Activated naive CD8-positive, alpha-beta T cell treated with anti-CD3 and anti-CD28 coated beads, Interleukin-2, amount 10 ng/mL, durations not matched to agents 7 days and 5 days (primary cell): ENCODE measurements around the gene NUP160. TPM values are rescaled to one million over a fixed set of nuclear protein-coding genes. Genes with fewer than 3 reads are reported as not detected.
"Not testable (repeated sequence)": the region's sequence is repeated elsewhere in the genome, so short reads cannot be mapped to it uniquely, and the experiment has no call there.

Experiments
- ATAC-seq: fragments of 150-1000 bp; cut with Tn5 transposase; one replicate; pipeline ENCODE4 v1.10.0; 2021; ENCODE audit warnings: low read depth, moderate library complexity
- POLR2A ChIA-PET: fragments of 350-600 bp; sonication (Branson Sonifier 250); formaldehyde crosslinking; loops from one replicate; lab custom pipeline; 2021; ENCODE audit warnings: antibody characterized with exemption; lab: Charles Lee
- DNase-seq: peaks from one replicate; pipeline ENCODE4 v3.0.0; 2021
- H3K27ac Mint-ChIP-seq: one replicate; pipeline ENCODE4 v1.8.0; 2022; ENCODE audit warnings: mild to moderate bottlenecking, mixed read lengths
- H3K27me3 Mint-ChIP-seq: one replicate; pipeline ENCODE4 v1.8.0; 2022; ENCODE audit warnings: mild to moderate bottlenecking, moderate library complexity, mixed read lengths
- H3K36me3 Mint-ChIP-seq: one replicate; pipeline ENCODE4 v1.8.0; 2021; ENCODE audit warnings: mild to moderate bottlenecking, mixed read lengths
- H3K4me1 Mint-ChIP-seq: one replicate; pipeline ENCODE4 v1.8.0; 2021; ENCODE audit warnings: mixed read lengths
- H3K4me3 Mint-ChIP-seq: one replicate; pipeline ENCODE4 v1.8.0; 2022; ENCODE audit warnings: mild to moderate bottlenecking, moderate library complexity, mixed read lengths
- H3K9me3 Mint-ChIP-seq: one replicate; pipeline ENCODE4 v1.8.0; 2021; ENCODE audit warnings: mixed read lengths
- total RNA-seq, 2 experiments: library from RNA; stranded (reverse); gene quantifications; one replicate each; pipeline ENCODE4 v1.2.3, GENCODE V29; 2021

NUP160 gene
- total RNA-seq, 2 experiments from 2014 or later = 56.7 to 57.0 TPM

DNA sequence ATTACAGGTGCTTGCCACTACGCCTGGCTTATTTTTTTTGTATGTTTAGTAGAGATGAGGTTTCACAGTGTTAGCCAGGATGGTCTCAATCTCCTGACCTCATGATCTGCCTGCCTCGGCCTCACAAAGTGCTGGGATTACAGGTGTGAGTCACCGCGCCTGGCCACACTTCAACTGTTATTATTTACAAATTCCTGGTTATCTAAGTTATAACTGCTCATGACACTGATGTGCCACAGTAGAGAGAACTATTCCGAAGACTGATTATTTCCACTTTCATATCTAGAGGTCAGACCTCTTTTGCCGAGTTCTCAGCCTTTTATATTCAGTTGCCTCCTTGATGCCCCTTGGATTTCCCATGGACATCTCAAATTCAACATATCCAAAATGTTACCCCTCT is 3.9 kb upstream of the NUP160 start:
- H3K27me3 Mint-ChIP-seq = no peaks in the 10 kb centered on the region
- H3K36me3 Mint-ChIP-seq = peaks cover 2% of the 10 kb centered on the region
- POLR2A ChIA-PET = interaction anchor here (3.1 kb wide), 1 partner anchor 137 kb away, joined by 8 read pairs; the partner anchor contains the start of gene AGBL2
- H3K27ac Mint-ChIP-seq = no peak overlapping the region
- DNase-seq (no peak), ATAC-seq (no peak)
- H3K4me1 Mint-ChIP-seq = peaks cover 25% of the 10 kb centered on the region
- H3K4me3 Mint-ChIP-seq = no peak overlapping the region
- no peaks in the 10 kb centered on the region for H3K9me3 Mint-ChIP-seq

DNA sequence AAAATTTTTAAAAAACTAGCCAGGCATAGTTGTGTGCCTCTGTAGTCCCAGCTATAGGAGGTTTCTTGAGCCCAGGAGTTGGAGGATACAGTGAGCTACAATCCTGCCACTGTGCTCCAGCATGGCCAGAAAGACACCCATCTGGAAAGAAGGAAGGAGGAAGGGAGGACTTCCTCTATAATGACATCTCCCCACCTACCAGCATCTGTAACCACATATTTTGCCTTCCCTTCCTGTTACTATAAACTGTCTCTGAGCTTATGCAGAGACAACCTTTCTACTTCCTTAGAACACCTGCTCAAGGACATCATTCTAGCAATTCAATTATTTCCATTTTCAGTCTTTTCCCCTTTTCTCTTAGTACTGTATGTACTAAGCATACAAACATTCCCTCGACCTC is 2.2 kb upstream of the NUP160 start:
- POLR2A ChIA-PET = interaction anchor here (0.6 to 3.1 kb wide), 6 partner anchors 9 to 441 kb away, joined by 3 to 8 read pairs (median 4); partner anchors contain the start of gene AGBL2
- peak overlapping the region; percentile 78 for H3K27ac Mint-ChIP-seq
- H3K27me3 Mint-ChIP-seq = no peaks in the 10 kb centered on the region
- H3K4me1 Mint-ChIP-seq = peaks cover 35% of the 10 kb centered on the region
- no peak for DNase-seq
- peak; percentile 16 for ATAC-seq
- H3K9me3 Mint-ChIP-seq = no peaks in the 10 kb centered on the region
- H3K4me3 Mint-ChIP-seq = peak overlapping the region; percentile 50
- peaks cover 12% of the 10 kb centered on the region for H3K36me3 Mint-ChIP-seq

DNA sequence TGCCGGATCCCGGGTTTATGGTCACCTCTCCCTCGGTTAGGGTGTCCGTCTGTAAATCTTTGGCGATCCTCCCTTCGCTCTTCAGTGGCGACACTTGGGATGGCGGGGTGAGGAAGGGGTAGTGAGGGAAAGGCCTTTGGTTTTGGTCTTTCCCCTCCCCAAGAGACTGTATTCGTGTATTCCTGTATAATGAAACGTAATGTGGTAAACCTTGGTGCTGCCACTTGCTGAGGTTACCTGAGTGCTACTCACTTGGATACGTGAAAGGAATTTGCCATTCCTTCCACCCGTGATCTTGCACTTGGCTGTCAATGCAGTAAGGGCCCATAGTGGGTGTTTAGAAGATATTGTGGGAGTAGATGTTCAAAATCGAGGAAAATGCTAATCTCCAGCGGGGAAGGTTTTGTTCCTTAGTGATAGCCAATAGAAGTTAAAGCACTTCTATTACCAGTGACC is 578 bp upstream of the NUP160 start:
- Mint-ChIP-seq H3K4me3 (peak overlapping the region; percentile 95), H3K36me3 (peaks cover 14% of the 10 kb centered on the region), H3K9me3 (no peaks in the 10 kb centered on the region), H3K27me3 (no peaks in the 10 kb centered on the region), H3K27ac (peak overlapping the region; percentile 97), H3K4me1 (peaks cover 36% of the 10 kb centered on the region)
- DNase-seq (no peak), ATAC-seq (no peak)
- POLR2A ChIA-PET = interaction anchor here (0.7 to 3.1 kb wide), 10 partner anchors 10 to 634 kb away, joined by 3 to 12 read pairs (median 5); partner anchors contain the start of genes AGBL2, DDB2 and FNBP4

DNA sequence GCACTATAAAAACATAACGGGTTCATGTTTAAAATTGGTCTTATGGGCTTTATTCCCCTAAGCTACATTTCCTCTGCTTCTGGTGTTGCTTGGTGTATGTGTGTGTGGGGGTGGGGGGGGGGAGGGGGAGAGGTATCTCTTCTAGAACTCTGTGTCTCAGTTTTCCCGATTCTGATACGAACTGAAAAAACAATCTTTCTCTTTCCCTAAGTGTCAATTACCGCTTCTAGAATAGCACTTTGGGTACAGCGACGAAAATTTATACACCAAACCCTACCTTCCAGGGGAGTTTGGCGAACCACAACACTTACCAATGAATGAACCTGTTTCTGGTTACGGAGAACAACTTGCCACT is 636 bp downstream of the NUP160 start:
- peak overlapping the region; percentile 97 for H3K27ac Mint-ChIP-seq

DNA sequence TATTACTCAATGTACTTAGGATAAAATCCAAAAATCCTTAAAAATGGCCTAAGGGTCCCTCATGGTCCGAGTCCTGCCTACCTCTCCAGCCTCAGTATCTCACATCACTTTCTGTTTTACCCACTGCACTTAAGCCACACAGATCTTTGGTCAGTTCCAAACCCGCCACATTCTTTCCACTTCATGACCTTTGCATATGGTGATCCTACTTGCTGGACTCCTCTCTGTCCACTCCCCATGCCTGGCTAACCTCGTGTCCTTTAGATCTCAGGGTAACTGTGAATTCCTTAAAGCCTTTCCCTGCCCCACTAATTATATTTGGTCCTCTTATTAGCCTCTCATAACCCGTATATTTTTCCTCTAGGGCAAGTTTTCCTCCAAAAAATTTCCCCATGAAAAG is 1.2 kb downstream of the NUP160 start:
- H3K4me1 Mint-ChIP-seq = peaks cover 36% of the 10 kb centered on the region
- H3K27me3 Mint-ChIP-seq = no peaks in the 10 kb centered on the region
- DNase-seq (no peak), ATAC-seq (no peak)
- peak overlapping the region; percentile 95 for H3K4me3 Mint-ChIP-seq
- POLR2A ChIA-PET = interaction anchor here (1.4 to 1.9 kb wide), 4 partner anchors 11 to 295 kb away, joined by 4 to 12 read pairs (median 6); partner anchors contain the start of genes AGBL2 and FNBP4
- peaks cover 14% of the 10 kb centered on the region for H3K36me3 Mint-ChIP-seq
- no peaks in the 10 kb centered on the region for H3K9me3 Mint-ChIP-seq
- H3K27ac Mint-ChIP-seq = peak overlapping the region; percentile 97

More for the DNA sequence above, 636 bp downstream of the NUP160 start:
- ATAC-seq = no peak
- H3K27me3 Mint-ChIP-seq = no peaks in the 10 kb centered on the region
- POLR2A ChIA-PET = interaction anchor here (0.9 to 1.9 kb wide), 11 partner anchors 11 to 632 kb away, joined by 3 to 12 read pairs (median 4); partner anchors contain the start of genes AGBL2, DDB2 and FNBP4
- H3K4me3 Mint-ChIP-seq = peak overlapping the region; percentile 95
- H3K9me3 Mint-ChIP-seq = no peaks in the 10 kb centered on the region
- DNase-seq = no peak
- H3K4me1 Mint-ChIP-seq = peaks cover 36% of the 10 kb centered on the region
- H3K36me3 Mint-ChIP-seq = peaks cover 14% of the 10 kb centered on the region

DNA sequence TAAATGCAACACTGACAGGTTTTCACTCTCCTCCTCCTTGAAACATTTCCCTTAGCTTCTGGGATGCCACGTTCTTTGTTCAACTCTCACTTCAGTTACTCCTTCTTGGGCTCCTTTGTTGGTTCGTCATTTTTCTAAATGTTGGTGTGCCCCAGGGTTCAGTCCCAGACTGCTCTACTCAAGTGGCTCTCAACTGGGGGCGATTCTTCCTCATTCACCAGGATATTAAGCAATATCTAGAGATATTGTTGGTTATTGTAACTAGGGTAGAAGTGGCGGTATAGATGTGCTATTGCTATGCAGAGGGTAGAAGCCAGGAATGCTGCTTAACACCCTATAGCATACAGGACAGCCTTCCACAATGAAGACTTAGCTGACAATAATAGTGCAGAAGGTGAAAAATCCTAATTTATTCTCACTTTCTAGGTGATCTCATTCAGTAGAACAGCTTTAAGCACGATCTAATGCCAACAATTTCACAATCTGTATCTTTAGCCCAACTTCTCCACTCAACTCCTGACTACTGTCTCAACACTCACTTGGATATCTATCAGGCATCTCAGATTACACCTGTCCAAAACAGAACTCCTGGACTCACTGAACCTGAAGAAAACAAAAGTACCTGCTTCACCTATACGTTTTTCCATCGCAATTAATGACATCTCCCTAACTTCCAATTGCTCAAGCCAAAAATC is 4.6 kb downstream of the NUP160 start:
- ATAC-seq = no peak
- peaks cover 18% of the 10 kb centered on the region for H3K36me3 Mint-ChIP-seq
- POLR2A ChIA-PET = interaction anchor here (1.1 kb wide), 1 partner anchor 10 kb away, joined by 4 read pairs; no protein-coding TSS in a partner anchor
- H3K4me1 Mint-ChIP-seq = peaks cover 14% of the 10 kb centered on the region
- no peak overlapping the region for H3K4me3 Mint-ChIP-seq
- H3K27ac Mint-ChIP-seq = no peak overlapping the region
- H3K27me3 Mint-ChIP-seq = no peaks in the 10 kb centered on the region
- DNase-seq = no peak
- H3K9me3 Mint-ChIP-seq = no peaks in the 10 kb centered on the region

DNA sequence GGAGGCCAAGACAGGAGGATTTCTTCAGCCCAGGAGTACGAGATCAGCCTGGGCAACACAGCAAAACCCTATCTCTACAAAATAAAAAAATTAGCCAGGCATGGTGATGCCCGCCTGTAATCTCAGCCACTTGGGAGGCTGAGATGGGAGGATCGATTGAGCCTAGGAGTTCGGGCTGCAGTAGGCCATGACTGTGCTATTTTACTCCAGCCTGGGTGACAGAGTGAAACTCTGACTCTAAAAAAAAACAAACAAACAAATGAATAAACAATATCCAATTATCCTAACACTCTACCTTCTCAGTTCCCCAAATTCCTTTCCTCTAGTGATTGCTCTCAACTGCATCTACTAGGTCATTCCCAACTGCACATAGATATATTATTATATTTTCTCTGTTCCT is 5.4 kb downstream of the NUP160 start:
- Mint-ChIP-seq H3K9me3 (no peaks in the 10 kb centered on the region), H3K27ac (no peak overlapping the region), H3K4me1 (peaks cover 18% of the 10 kb centered on the region), H3K4me3 (no peak overlapping the region), H3K27me3 (no peaks in the 10 kb centered on the region), H3K36me3 (peaks cover 23% of the 10 kb centered on the region)
- no peak for ATAC-seq
- no peak for DNase-seq
- POLR2A ChIA-PET = no interaction called here

DNA sequence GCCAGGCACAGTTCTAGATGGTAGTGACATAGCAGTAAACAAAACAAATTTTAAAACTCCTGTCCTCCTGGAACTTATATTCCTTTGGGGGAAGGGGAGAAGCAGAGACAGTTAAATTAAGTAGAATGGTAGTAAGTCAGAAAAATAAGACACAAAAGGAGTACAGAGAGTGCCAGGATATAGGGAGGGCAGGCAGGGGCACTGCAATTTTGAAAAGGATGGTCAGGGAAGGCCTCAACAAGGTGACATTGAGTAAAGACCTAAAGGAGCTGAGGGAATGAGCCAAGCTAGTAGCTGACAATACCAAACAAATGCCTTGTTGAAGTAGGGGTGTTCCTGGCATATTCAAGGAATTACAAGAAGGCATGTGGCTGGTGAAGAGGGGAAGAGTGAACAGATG is 10.2 kb downstream of the NUP160 start:
- no peak overlapping the region for H3K27ac Mint-ChIP-seq
- POLR2A ChIA-PET = no interaction called here
- no peaks in the 10 kb centered on the region for H3K27me3 Mint-ChIP-seq
- peaks cover 3% of the 10 kb centered on the region for H3K4me1 Mint-ChIP-seq
- DNase-seq = no peak
- H3K4me3 Mint-ChIP-seq = no peak overlapping the region
- H3K36me3 Mint-ChIP-seq = peaks cover 25% of the 10 kb centered on the region
- no peak for ATAC-seq
- no peaks in the 10 kb centered on the region for H3K9me3 Mint-ChIP-seq

DNA sequence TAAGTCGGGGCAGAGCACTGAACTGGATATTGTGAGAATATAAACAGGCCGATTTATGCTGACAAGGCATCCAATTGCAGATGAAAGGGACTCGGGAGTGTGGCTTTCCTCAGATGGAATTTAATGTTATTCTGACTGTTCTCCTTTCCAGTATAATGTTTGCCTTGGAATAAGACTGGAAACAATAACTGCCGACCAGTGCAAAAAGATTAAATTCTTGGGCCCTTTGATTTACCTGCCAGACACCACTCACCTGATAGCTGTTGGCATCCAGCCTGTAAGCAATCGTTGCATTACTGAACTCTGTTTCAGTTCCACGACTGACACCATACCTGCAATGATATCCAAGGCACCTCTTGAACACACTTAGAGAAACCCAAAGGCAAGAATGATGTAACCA is 10.9 kb downstream of the NUP160 start:
- ATAC-seq = no peak
- Mint-ChIP-seq H3K36me3 (peaks cover 31% of the 10 kb centered on the region), H3K27ac (no peak overlapping the region), H3K4me1 (peaks cover 3% of the 10 kb centered on the region), H3K27me3 (no peaks in the 10 kb centered on the region), H3K4me3 (no peak overlapping the region), H3K9me3 (no peaks in the 10 kb centered on the region)
- no peak for DNase-seq
- POLR2A ChIA-PET = no interaction called here

DNA sequence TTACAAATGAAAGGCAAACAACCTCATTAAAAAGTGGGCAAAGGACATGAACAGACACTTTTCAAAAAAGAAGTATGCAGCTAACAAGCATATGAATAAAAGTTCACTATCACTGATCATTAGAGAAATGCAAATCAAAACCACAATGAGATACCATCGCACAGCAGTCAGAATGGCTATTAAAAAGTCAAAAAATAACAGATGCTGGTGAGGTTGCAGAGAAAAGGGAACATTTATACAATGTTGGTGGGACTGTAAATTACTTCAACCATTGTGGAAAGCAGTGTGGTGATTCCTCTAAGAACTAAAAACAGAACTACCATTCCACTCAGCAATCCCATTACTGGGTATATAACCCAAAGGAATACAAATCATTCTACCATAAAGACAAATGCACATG is 18.1 kb downstream of the NUP160 start:
- DNase-seq, ATAC-seq, H3K27ac Mint-ChIP-seq, H3K4me3 Mint-ChIP-seq, H3K9me3 Mint-ChIP-seq, H3K27me3 Mint-ChIP-seq: not testable (repeated sequence)
- H3K36me3 Mint-ChIP-seq = peaks cover 50% of the 10 kb centered on the region
- H3K4me1 Mint-ChIP-seq = peaks cover 14% of the 10 kb centered on the region
- POLR2A ChIA-PET = interaction anchor here (1.1 kb wide), 1 partner anchor 252 kb away, joined by 3 read pairs; the partner anchor contains the start of genes KBTBD4 and NDUFS3

DNA sequence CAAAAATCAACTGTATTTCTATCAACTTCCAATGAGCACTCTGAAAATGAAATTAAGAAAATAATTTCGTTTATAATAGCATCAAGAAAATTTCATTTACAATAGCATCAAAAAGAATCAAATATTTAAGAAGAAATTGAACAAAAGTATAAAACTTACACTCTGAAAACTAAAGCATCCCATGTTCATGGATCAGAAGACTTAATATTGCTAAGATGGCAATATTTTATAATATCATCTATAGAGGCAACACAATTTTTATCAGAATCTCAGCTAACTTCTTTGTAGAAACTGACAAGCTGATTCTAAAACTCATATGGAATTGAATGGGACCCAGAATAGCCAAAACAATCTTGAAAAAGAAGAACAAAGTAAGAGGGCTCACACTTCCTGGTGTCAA is 19.9 kb downstream of the NUP160 start:
- DNase-seq = no peak
- H3K36me3 Mint-ChIP-seq = peaks cover 45% of the 10 kb centered on the region
- no peak for ATAC-seq
- H3K27me3 Mint-ChIP-seq = no peaks in the 10 kb centered on the region
- no peak overlapping the region for H3K27ac Mint-ChIP-seq
- no peaks in the 10 kb centered on the region for H3K9me3 Mint-ChIP-seq
- POLR2A ChIA-PET = no interaction called here
- no peak overlapping the region for H3K4me3 Mint-ChIP-seq
- H3K4me1 Mint-ChIP-seq = peaks cover 14% of the 10 kb centered on the region

DNA sequence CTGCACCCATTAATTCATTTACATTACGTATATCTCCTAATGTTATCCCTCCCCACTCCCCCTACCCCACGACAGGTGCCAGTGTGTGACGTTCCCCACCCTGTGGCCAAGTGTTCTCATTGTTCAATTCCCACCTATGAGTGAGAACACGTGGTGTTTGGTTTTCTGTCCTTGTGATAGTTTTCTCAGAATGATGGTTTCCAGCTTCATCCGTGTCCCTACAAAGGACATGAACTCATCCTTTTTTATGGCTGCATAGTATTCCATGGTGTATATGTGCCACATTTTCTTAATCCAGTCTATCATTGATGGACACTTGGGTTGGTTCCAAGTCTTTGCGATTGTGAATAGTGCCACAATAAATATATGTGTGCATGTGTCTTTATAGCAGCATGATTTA is 25.5 kb downstream of the NUP160 start:
- H3K4me3 Mint-ChIP-seq, H3K4me1 Mint-ChIP-seq, H3K9me3 Mint-ChIP-seq, H3K27me3 Mint-ChIP-seq, POLR2A ChIA-PET, ATAC-seq, DNase-seq, H3K27ac Mint-ChIP-seq: not testable (repeated sequence)
- peaks cover 30% of the 10 kb centered on the region for H3K36me3 Mint-ChIP-seq

DNA sequence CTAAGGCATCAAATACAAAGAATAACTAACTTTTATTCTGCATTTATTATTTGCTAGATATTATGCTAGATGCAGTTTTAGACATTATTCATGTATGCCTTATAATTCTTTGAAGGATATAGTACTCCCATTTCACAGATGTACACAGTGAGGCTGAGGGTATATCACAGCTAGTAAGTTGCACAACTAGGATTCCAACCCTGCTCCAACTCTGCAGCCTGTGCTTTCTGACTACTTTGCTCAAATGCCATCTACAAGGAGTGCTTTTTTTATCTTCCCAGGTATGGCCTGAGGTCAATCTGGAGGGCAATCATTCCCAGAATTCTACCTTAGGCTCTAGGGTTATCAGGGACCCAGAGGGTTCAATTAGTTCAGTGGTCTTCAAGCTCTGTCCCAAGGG is 28.4 kb downstream of the NUP160 start:
- ATAC-seq = no peak
- H3K27me3 Mint-ChIP-seq = no peaks in the 10 kb centered on the region
- no peaks in the 10 kb centered on the region for H3K9me3 Mint-ChIP-seq
- peaks cover 28% of the 10 kb centered on the region for H3K36me3 Mint-ChIP-seq
- H3K4me3 Mint-ChIP-seq = no peak overlapping the region
- POLR2A ChIA-PET = no interaction called here
- no peaks in the 10 kb centered on the region for H3K4me1 Mint-ChIP-seq
- DNase-seq = no peak
- H3K27ac Mint-ChIP-seq = no peak overlapping the region

DNA sequence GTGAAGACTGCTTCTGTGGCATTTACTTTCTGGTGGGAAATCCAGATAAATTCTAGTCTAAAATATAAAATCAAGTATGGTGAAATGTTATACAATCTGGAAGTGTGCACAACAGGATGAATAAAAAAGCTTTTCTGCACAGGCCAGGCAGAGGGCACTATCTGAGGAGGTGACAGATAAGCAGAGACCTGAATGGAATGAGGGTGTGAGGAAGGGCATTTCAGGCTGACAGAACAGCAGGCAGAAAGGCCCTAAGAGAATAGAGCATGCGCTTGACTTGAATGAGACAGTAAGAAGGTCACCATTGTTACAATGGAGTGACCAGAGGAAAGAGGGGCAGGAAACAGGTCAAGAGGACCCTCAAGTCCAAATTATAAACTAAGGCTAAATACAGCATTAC is 47.4 kb downstream of the NUP160 start:
- Mint-ChIP-seq H3K9me3 (no peaks in the 10 kb centered on the region), H3K27me3 (no peaks in the 10 kb centered on the region), H3K4me1 (peaks cover 8% of the 10 kb centered on the region), H3K36me3 (peaks cover 23% of the 10 kb centered on the region), H3K27ac (no peak overlapping the region), H3K4me3 (no peak overlapping the region)
- ATAC-seq = no peak
- POLR2A ChIA-PET = no interaction called here
- no peak for DNase-seq
